Neural crest cell (in vitro differentiated cells): ENCODE measurements around the gene PCNX2. TPM values are rescaled to one million over a fixed set of nuclear protein-coding genes. Genes with fewer than 3 reads are reported as not detected.

ENCODE experiments used
- DNase-seq: peaks from one replicate; pipeline ENCODE4 v3.0.0; 2021; ENCODE audit warnings: low read depth, mixed read lengths, low spot score
- H3K27ac Mint-ChIP-seq: one replicate; pipeline ENCODE4 v1.8.0; 2021; ENCODE audit warnings: mild to moderate bottlenecking, mixed read lengths; ENCODE audit not compliant: unreplicated experiment
- H3K27me3 Mint-ChIP-seq: 2 replicates; pipeline ENCODE4 v1.8.0; 2021; ENCODE audit warnings: low read depth, mild to moderate bottlenecking, mixed read lengths
- H3K36me3 Mint-ChIP-seq: 2 replicates; pipeline ENCODE4 v1.8.0; 2021; ENCODE audit warnings: low read depth, mild to moderate bottlenecking, mixed read lengths
- H3K4me1 Mint-ChIP-seq: 2 replicates; pipeline ENCODE4 v1.8.0; 2021; ENCODE audit warnings: mixed read lengths
- H3K4me3 Mint-ChIP-seq: one replicate; pipeline ENCODE4 v1.8.0; 2021; ENCODE audit warnings: mild to moderate bottlenecking, mixed read lengths
- H3K9me3 Mint-ChIP-seq: 2 replicates; pipeline ENCODE4 v1.8.0; 2021; ENCODE audit warnings: mixed read lengths
- CTCF ChIP-seq: fragments of 200-600 bp; sonication (generic); conservative IDR thresholded peaks from 2 replicates; pipeline ENCODE4 v1.5.0; 2021; ENCODE audit warnings: antibody characterized with exemption, mild to moderate bottlenecking
- total RNA-seq: library from RNA; stranded (reverse); gene quantifications from 2 replicates; pipeline ENCODE4 v1.2.1, GENCODE V29; 2021

The PCNX2 gene
- total RNA-seq, 1 donor from 2014 or later, result 13.6 TPM

- Mint-ChIP-seq H3K9me3 (peaks cover 2% of the 10 kb centered on the region), H3K27me3 (no peaks in the 10 kb centered on the region), H3K4me1 (no peaks in the 10 kb centered on the region), H3K36me3 (peaks cover 15% of the 10 kb centered on the region), H3K27ac (no peak overlapping the region), H3K4me3 (no peak overlapping the region)
- DNase-seq, result no peak
- TF ChIP-seq CTCF, result no peak
Measured at GRCh38 chr1:233269656-233270055, 25.9 kb downstream of the PCNX2 start.

- Mint-ChIP-seq H3K36me3 (peaks cover 15% of the 10 kb centered on the region), H3K27me3 (no peaks in the 10 kb centered on the region), H3K9me3 (peaks cover 2% of the 10 kb centered on the region), H3K4me1 (no peaks in the 10 kb centered on the region), H3K4me3 (no peak overlapping the region), H3K27ac (no peak overlapping the region)
- DNase-seq, result no peak
- no peak for TF ChIP-seq CTCF
Measured at GRCh38 chr1:233268389-233269022, 27.0 kb downstream of the PCNX2 start.

- Mint-ChIP-seq H3K27me3 (no peaks in the 10 kb centered on the region), H3K9me3 (peaks cover 2% of the 10 kb centered on the region), H3K27ac (peak overlapping the region; percentile 29), H3K4me3 (no peak overlapping the region), H3K4me1 (peaks cover 17% of the 10 kb centered on the region), H3K36me3 (peaks cover 27% of the 10 kb centered on the region)
- no peak for DNase-seq
- no peak for TF ChIP-seq CTCF
Measured at GRCh38 chr1:233261695-233262094, 33.8 kb downstream of the PCNX2 start.

GRCh38 chr1:233261206-233261605 lies 34.3 kb downstream of the PCNX2 start:
- H3K27me3 Mint-ChIP-seq, result no peaks in the 10 kb centered on the region
- DNase-seq, result no peak
- no peak for TF ChIP-seq CTCF
- H3K4me3 Mint-ChIP-seq, result no peak overlapping the region
- no peak overlapping the region for H3K27ac Mint-ChIP-seq
- H3K4me1 Mint-ChIP-seq, result peaks cover 17% of the 10 kb centered on the region
- peaks cover 2% of the 10 kb centered on the region for H3K9me3 Mint-ChIP-seq
- peaks cover 27% of the 10 kb centered on the region for H3K36me3 Mint-ChIP-seq

GRCh38 chr1:233257786-233258185 lies 37.7 kb downstream of the PCNX2 start:
- no peak for DNase-seq
- H3K36me3 Mint-ChIP-seq, result peaks cover 27% of the 10 kb centered on the region
- TF ChIP-seq CTCF, result no peak
- no peak overlapping the region for H3K4me3 Mint-ChIP-seq
- H3K27me3 Mint-ChIP-seq, result no peaks in the 10 kb centered on the region
- no peak overlapping the region for H3K27ac Mint-ChIP-seq
- no peaks in the 10 kb centered on the region for H3K9me3 Mint-ChIP-seq
- peaks cover 28% of the 10 kb centered on the region for H3K4me1 Mint-ChIP-seq
